ENCODE results near the gene ART5.

- TF ChIP-seq CTCF (IDR thresholded peaks at IDR 0.05) (no peak), PREB (CRISPR knock-in tag; IDR thresholded peaks at IDR 0.05; ENCODE audit: borderline replicate concordance) (no peak), ESRRA (CRISPR knock-in tag; IDR thresholded peaks at IDR 0.05; ENCODE audit: borderline replicate concordance) (no peak), USF2 (CRISPR knock-in tag; IDR thresholded peaks at IDR 0.05) (no peak), MAX (CRISPR knock-in tag; IDR thresholded peaks at IDR 0.05) (no peak), ZNF263 (CRISPR knock-in tag; IDR thresholded peaks at IDR 0.05; ENCODE audit: low read depth) (no peak), JUN (CRISPR knock-in tag; IDR thresholded peaks at IDR 0.05) (no peak), KAT7 (CRISPR knock-in tag; IDR thresholded peaks at IDR 0.05; ENCODE audit: borderline replicate concordance) (no peak)
Observed at GRCh38 chr11:3641701-3642070, at the start of gene ART5.
